Peyer's patch (tissue), 4 donors: ENCODE results near the gene MAP2K5. TPM values are rescaled to one million over a fixed set of nuclear protein-coding genes. Genes with fewer than 3 reads are reported as not detected.
"Not testable (repeated sequence)": the region's sequence is repeated elsewhere in the genome, so short reads cannot be mapped to it uniquely, and the experiment has no call there.

Source experiments
- DNase-seq, 3 donors: peaks; one replicate each; pipeline ENCODE4 v3.0.0-alpha.2; 2017 to 2019
- H3K27ac ChIP-seq, 4 donors: fragments of 200-600 bp; sonication (generic); one replicate each; pipeline ENCODE4 v1.5.1; 2016 to 2019
- H3K27me3 ChIP-seq, 2 donors: fragments of 200-600 bp; sonication (generic); one replicate each; pipeline ENCODE4 v1.5.1; 2019
- H3K36me3 ChIP-seq, 3 donors: fragments of 200-600 bp; sonication (generic); one replicate each; pipeline ENCODE4 v1.5.1; 2016 to 2019
- H3K4me1 ChIP-seq, 4 donors: fragments of 200-600 bp; sonication (generic); one replicate each; pipeline ENCODE4 v1.5.1; 2016 to 2019
- H3K4me3 ChIP-seq, 4 donors: fragments of 200-600 bp; sonication (generic); 1 replicate in 3 of 4; 2 replicates in 1 of 4; pipeline ENCODE4 v1.5.1; 2016 to 2019; ENCODE audit warnings: mild to moderate bottlenecking in 1 of 4
- H3K9me3 ChIP-seq, 4 donors: fragments of 200-600 bp; sonication (generic); one replicate each; pipeline ENCODE4 v1.5.1; 2016 to 2019; ENCODE audit warnings: mild to moderate bottlenecking in 1 of 4
- CTCF ChIP-seq, 6 experiments: fragments of 450-650 bp in 4 of 6; fragments of 200-600 bp in 2 of 6; sonication (generic) in 1 of 6; IDR thresholded peaks; one replicate each; pipeline ENCODE4 v1.5.1; 2017 to 2019; ENCODE audit warnings: antibody characterized with exemption in 6 of 6, mild to moderate bottlenecking in 3 of 6, moderate library complexity in 1 of 6
- POLR2A ChIP-seq, 2 donors: fragments of 450-650 bp; IDR thresholded peaks; one replicate each; pipeline ENCODE4 v1.5.1; 2017; ENCODE audit warnings: antibody characterized with exemption in 2 of 2, mild to moderate bottlenecking in 2 of 2, moderate library complexity in 2 of 2
- total RNA-seq, 4 donors: library from RNA; depleted of rRNA; stranded (reverse); fragments of >200 nt; gene quantifications; one replicate each; pipeline ENCODE4 v1.1.0, GENCODE V29; 2016

Gene MAP2K5
- total RNA-seq, 4 donors from 2014 or later: 14.0 to 50.3 (median 21.2) TPM

DNA sequence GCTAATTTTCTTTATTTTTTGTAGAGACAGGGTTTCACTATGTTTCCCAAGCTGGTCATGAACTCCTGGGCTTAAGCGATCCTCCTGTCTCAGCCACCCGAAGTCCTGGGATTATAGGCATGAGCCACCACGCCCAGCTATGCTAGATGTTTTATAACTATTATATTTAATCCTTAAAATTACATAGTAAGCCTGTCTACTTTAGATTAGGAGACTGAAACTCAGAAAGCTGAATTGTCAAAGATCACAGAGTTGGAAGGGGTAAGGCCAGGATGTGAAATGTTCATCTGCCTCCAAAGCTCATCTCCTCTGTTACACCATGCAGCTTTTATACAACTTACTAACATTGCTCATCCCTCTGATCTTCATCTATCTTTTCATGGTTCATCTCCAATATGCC is 89.8 kb downstream of the MAP2K5 start:
- no peaks in the 10 kb centered on the region for H3K4me1 ChIP-seq
- H3K4me3 ChIP-seq: no peak overlapping the region
- no peaks in the 10 kb centered on the region for H3K9me3 ChIP-seq
- TF ChIP-seq POLR2A (IDR thresholded peaks at IDR 0.05) (no peak), CTCF (IDR thresholded peaks at IDR 0.05) (no peak)
- H3K27ac ChIP-seq: no peak overlapping the region
- DNase-seq: no peak
- H3K36me3 ChIP-seq: peaks cover 0 to 8% (median 0%) of the 10 kb centered on the region in 3 donors
- no peaks in the 10 kb centered on the region for H3K27me3 ChIP-seq

- not testable (repeated sequence) for H3K36me3 ChIP-seq, H3K4me1 ChIP-seq, H3K27ac ChIP-seq, H3K9me3 ChIP-seq, H3K27me3 ChIP-seq, DNase-seq, H3K4me3 ChIP-seq
These were observed 93.4 kb downstream of the MAP2K5 start for GRCh38 chr15:67635950-67636349.

DNA sequence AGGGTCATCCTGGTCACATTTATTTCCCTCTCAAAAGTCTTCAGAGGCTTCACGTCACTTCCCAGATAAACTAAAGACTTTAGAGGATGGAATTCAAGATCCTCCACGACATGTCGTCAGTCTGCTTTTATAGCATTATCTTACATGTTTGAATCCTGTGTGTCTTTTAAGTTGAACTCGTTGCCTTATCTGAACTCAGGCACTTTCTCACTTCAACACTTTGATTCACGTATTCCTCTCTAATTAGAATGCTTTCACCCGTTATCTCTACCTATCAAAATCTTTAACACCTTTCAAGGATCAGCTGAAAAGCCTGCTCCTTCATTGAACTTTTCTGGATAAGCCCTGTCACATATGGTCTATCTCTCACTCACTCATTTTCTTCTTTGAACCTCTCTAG is 97.1 kb downstream of the MAP2K5 start:
- Histone ChIP-seq H3K9me3 (no peaks in the 10 kb centered on the region), H3K27me3 (no peaks in the 10 kb centered on the region), H3K27ac (no peak overlapping the region), H3K36me3 (peaks cover 0 to 2% (median 0%) of the 10 kb centered on the region in 3 donors), H3K4me1 (no peaks in the 10 kb centered on the region), H3K4me3 (no peak overlapping the region)
- TF ChIP-seq POLR2A (IDR thresholded peaks at IDR 0.05): no peak
- TF ChIP-seq CTCF (IDR thresholded peaks at IDR 0.05): no peak
- no peak for DNase-seq

- H3K36me3 ChIP-seq: peaks cover 0 to 2% (median 0%) of the 10 kb centered on the region in 3 donors
- DNase-seq: no peak
- no peak overlapping the region for H3K27ac ChIP-seq
- H3K4me1 ChIP-seq: no peaks in the 10 kb centered on the region
- no peak overlapping the region for H3K4me3 ChIP-seq
- H3K9me3 ChIP-seq: no peaks in the 10 kb centered on the region
- TF ChIP-seq CTCF (IDR thresholded peaks at IDR 0.05) (peak in 2 of 6 experiments; percentile 1 to 15), POLR2A (IDR thresholded peaks at IDR 0.05) (no peak)
- no peaks in the 10 kb centered on the region for H3K27me3 ChIP-seq
These were observed 99.0 kb downstream of the MAP2K5 start for GRCh38 chr15:67641453-67641852.

- Histone ChIP-seq H3K27ac (no peak overlapping the region), H3K9me3 (no peaks in the 10 kb centered on the region), H3K27me3 (no peaks in the 10 kb centered on the region), H3K36me3 (peaks cover 0 to 8% (median 0%) of the 10 kb centered on the region in 3 donors), H3K4me1 (no peaks in the 10 kb centered on the region), H3K4me3 (no peak overlapping the region)
- DNase-seq: no peak
- TF ChIP-seq CTCF (IDR thresholded peaks at IDR 0.05): no peak
- no peak for TF ChIP-seq POLR2A (IDR thresholded peaks at IDR 0.05)
These were observed 104.3 kb downstream of the MAP2K5 start for GRCh38 chr15:67646847-67647246.

GRCh38 chr15:67652586-67652985 is 110.1 kb downstream of the MAP2K5 start:
- Histone ChIP-seq H3K4me1 (no peaks in the 10 kb centered on the region), H3K36me3 (peaks cover 0 to 13% (median 0%) of the 10 kb centered on the region in 3 donors), H3K4me3 (no peak overlapping the region), H3K27me3 (no peaks in the 10 kb centered on the region), H3K27ac (no peak overlapping the region), H3K9me3 (peaks cover 0 to 6% (median 0%) of the 10 kb centered on the region in 4 donors)
- TF ChIP-seq POLR2A (IDR thresholded peaks at IDR 0.05): no peak
- no peak for TF ChIP-seq CTCF (IDR thresholded peaks at IDR 0.05)
- no peak for DNase-seq
